Hindlimb muscle (tissue), 1 donor: ENCODE results near the gene SVIL. TPM values are rescaled to one million over a fixed set of nuclear protein-coding genes. Genes with fewer than 3 reads are reported as not detected.
"Not testable (repeated sequence)": the region's sequence is repeated elsewhere in the genome, so short reads cannot be mapped to it uniquely, and the experiment has no call there.

Experiments used
- DNase-seq: peaks from one replicate; pipeline ENCODE4 v3.0.0-alpha.2; 2013
- polyA plus RNA-seq: library from polyadenylated mRNA; unstranded; fragments of 120-200 nt; gene quantifications from one replicate; pipeline ENCODE4 v1.2.1, GENCODE V29; 2013; ENCODE audit not compliant: insufficient read length

The SVIL gene
- polyA plus RNA-seq, 1 donor = 265 TPM

DNA sequence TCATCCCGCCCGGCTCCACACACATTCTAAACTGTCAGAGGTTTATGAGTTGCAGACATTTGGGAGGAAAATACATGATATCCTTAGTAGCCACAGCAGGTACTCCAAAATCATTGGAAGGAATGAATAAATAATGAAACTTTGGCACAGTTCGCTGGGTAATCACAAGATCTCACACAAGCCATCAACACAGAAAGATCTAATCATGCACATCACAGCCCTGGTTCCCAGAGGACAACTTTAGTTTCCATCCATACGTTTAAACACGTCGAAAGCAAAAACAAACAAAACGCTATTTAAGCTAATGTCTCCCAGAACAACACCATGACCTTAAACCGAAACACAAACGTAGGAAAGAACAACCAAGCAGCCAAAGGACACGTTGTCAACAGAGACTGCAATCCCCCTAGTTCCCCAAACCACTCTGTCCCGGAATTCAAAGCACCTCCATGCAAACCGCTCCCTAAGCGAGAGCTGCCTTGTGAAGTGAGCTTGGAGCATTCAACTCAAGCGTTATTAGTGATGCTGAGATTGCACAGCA is 12.3 kb downstream of the SVIL start:
- DNase-seq = peak; percentile 50

DNA sequence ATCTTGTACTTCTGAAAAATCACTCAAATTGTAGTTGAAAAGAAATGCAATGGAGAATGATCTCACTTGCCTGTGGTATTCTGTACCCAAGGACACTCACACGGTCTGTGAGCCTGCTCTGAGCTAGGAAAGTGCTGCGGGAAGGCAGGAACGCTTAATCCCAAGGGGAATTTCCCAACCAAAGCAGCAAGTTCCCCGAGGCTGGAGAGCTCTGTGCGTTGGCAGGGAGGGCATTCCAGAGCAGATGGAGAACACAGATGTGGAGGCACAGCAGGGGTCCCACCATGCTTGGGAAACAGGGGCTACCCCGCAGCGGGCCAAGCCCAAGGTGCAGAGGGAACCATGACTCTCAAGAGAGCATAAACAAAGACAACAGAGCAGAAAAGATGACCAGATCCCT is 13.6 kb downstream of the SVIL start:
- DNase-seq = no peak

DNA sequence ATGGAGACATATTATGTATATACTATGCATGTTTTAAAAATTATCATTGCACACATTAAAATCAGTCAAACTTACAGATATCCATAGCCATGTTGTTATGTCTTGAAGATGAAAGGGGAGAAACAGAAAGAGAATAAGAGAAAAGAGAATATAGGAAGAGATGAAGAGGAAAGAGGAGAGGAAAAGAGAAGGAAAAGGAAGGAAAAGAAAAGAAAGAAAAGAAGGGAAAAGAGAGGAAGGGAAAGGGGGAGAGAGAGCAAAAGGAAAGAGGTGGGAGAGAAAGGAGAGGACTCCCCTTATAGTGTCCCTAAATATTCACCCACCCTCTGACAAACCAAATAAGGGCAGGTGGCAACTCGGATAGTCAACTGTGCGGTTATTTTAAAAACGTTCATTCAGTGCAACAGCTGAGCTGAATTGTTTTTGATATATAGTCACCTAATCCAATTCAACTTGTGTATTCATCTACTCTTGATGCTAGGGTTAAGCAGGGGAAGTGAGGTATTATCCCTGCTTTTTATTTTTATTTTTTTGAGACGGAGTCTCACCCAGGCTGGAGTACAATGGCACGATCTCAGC is 14.6 kb downstream of the SVIL start:
- no peak for DNase-seq

DNA sequence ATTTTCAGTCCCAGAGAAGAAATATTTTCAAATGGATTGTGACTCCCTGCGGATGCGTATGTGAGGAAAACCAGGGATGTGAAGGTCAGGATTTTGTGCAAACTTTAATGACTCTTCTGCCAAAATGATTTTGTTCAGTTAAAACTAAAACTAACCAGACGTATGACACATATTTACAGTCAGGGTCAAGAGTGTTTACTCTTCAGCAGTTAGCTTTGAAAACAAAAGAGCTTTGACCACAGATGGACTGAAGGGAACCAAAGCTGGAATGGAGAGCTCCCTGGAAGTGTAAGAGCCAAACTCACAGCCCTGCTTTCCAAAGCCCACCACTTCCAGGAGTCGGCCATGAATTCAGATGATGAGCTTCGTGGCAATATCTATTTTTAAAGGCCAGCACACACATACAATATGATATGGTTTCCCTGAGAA is 15.5 kb downstream of the SVIL start:
- DNase-seq = peak; percentile 33

DNA sequence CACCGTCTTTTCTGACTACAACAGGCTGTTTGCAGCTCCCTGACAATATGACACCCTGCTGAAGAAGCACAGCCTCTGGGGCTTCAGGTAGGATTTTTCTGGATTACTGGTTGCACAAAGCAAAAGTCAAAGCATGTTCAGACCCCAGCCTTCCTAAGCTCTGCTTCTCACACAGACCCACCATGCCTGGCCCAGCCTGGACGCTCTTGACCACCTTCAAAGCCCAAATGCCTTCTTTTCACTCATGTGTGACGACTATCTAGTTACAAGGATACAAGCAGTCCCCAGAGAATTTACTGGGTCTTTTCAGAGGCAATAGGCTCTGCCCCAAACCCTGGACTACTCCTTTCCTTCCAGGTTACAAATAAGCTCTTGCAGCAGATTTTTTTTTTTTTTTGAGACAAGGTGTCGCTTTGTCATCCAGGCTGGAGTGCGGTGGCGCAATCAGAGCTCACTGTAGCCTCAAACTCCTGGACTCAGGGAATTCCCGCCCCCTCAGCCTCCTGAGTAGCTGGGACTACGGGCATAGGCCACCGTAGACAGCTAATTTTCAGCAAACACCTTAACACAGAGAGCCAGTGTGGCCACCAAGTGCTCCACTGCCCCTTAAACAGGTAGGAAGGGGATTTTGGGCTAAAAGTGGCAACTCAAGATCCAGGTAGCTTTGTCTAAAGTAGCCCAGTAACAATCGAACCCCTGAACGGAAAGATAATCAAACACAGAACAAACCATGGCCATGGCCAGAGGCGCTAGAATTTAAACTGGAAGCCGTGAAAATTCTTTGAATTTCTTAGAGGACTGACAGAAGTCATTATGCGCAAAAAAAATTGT is 16.2 kb downstream of the SVIL start:
- DNase-seq = no peak

DNA sequence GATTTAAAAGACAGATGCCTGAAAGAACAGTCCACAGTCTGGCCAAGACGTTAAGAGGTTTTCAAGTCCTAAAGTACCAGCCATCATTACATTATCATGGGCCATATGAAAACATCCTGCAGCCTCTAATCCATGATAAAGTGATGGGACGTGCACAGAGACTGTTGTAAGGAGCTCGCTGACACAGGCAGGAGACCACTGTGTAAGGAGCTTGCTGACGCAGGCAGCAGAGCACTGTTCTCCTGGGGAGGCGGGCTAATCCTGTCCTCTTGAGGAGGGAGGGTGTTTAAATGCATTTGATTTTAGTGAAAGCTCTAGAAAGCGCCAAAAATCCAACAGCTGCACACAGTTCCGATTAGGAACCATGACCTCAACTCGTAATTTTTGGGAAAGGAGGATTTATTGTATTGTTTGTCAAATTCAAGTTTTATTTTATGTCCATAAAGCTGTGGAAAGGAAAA is 16.9 kb downstream of the SVIL start:
- peak; percentile 62 for DNase-seq

DNA sequence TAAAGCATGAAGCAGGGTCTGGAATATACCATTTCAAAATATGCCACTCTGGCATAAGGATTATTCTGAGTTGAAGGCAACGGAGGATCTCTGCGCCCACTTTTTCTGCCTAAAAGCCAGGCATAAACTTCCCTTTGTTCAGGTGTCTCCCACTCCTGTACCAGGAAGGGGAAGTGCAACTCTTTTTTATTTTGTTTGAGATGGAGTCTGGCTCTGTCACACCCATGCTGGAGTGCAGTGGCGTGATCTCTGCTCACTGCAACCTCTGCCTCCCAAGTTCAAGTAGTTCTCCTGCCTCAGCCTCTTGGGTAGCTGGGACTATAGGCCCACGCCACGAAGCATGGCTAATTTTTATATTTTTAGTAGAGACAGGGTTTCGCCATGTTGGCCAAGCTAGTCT is 18.2 kb downstream of the SVIL start:
- DNase-seq = no peak

DNA sequence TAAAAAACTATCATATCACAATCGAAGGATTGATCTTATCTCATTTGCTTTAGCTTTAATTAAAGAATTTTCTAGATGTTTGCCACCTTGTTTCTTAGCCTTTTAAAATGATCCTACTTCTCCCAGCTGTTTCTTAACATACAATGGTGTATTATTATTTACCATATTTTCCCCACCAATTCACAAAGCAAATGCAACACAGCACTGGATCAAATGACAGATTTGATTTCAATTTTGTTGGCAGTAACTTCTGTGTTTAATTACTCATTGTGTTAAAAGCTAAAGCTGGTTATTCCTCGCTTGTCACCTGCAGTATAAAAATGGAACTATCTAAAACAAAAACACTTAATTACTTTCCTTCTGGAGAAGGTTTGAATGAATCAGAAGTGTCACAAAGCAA is 19.6 kb downstream of the SVIL start:
- no peak for DNase-seq

DNA sequence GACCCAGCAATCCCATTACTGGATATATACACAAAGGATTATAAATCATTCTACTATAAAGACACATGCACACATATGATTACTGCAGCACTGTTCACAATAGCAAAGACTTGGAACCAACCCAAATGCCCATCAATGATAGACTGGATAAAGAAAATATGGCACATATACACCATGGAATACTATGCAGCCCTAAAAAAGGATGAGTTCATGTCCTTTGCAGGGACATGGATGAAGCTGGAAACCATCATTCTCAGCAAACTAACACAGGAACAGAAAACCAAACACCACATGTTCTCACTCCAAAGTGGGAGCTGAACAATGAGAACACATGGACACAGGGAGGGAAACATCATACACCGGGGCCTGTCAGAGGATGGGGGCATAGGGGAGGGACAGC is 20.5 kb downstream of the SVIL start:
- not testable (repeated sequence) for DNase-seq

DNA sequence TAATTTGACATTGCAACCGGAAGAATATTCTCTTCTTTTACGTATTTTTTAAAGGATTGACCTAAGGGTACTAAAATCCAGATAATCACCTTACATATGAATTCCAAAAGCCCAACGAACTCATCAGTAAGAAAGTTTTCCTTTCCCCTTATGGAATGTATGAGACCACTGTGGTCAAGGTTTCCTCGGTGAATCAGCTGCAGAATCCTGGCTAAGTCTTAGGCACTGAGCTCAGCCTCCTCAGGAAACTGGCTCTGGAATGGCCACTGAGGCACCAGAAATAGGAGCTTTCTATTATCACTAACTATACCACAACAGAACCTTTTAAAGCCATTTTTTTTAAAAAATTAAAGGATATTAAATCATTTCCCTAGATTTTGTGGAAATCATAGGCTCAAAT is 21.0 kb downstream of the SVIL start:
- DNase-seq = no peak

DNA sequence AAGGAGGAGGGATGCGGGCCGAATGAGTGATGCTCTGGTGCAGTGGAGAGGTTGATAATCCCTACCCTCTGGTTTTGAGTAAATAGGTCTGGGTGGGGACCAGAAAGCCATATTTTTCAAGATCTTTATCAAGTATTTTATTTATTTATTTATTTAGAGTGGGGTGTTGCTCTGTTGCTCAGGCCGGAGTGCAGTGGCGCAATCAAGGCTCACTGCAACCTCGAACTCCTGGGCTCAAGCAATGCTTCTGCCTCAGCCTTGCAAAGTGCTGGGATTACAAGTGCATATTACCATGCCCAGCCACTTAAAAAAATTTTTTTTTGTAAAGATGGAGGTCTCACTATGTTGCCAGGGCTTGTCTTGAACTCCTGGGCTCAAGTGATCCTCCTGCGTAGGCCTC is 21.6 kb downstream of the SVIL start:
- no peak for DNase-seq

DNA sequence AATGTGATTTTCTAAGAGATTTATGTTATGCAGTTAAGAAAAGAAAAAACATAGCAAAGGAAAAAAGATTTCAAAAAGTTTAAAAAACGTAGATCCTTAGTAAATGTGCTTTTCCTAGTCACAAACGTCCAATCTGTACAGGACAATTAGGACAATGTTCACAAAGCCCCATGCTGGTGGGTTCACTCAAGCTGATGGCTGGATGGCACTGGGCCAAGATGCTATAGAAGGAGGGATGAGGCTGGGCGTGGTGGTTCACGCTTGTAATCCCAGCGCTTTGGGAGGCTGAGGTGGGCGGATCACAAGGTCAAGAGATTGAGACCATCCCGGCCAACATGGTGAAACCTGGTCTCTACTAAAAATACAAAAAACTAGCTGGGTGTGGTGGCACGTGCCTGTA is 22.1 kb downstream of the SVIL start:
- no peak for DNase-seq

DNA sequence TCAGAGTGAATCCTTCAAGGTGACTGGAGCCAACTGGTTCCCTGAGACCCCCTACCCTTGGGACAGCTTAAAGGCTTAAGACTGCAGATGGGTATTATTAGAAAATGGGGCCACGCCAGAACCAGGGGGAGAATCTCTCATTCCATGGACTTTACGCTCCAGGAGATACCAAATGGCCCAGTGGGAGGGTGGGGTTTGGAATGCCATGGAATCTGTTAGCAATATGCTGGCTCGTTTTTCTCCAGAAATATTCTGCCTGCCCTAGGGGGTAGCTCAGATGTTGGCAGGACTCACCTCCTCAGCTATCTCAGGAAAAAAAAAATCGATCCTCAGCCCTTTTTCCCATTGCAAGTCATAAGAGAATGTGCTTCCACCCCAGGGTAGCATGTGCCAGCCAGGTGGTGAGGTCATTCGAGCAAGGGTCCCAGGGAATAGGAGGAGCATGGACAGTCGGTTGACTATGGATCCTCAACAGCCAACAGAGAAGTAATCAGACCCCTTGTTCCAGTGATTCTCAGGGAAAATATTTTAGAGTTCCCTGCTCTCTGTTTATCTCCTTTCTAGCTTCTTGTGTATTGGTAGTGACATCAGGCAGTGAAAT is 22.9 kb downstream of the SVIL start:
- DNase-seq = no peak

DNA sequence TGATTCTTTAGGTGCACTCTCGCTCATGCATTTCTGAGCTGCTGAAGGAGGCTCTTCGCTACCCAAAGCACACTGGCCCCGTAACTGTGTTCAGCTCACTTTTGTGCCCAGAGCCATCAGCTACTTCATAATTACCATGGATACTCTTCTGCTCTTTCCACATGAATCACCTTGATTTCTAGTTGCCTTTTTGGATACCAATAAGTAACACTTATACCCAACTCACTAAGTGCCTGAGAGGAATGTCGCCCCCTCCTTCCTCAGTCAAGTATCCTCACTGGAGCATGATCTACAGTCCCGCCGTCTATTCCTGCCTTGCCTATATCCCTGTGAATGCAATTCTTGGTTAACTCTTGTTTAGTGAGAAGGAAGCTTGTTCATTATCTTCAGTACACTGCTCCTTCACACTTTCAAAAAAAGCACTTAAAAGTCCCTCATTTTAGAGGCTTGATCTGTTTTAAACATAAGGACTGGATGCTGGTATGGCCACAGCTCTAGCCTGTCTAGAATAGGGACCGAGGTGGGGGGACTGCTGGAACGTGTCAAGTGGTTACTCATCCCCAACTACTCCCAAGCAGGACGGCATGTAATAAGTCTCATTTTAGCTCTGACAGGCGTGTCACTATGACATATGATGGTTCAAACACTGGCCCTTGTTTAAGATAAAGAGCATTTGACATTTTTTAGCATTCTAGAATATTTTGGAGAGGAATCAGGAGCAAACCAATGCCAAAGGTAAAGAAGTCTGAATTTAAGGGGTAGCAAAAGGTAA is 23.7 kb downstream of the SVIL start:
- no peak for DNase-seq

DNA sequence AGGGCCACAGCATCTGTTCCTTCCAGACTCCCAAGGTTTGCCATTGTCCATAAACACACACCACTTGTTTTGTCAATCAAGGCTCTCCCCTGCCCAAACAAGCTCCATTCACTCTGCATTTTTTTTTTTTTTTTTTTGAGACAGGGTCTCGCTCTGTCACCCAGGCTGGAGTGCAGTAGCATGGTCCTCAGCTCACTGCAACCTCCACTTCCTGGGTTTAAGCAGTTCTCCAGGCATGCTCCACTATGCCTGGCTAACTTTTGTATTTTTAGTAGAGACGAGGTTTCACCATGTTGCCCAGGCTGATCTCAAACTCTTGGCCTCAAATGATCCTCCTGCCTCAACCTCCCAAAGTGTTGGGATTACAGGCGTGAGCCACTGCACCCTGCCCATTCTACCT is 24.4 kb downstream of the SVIL start:
- not testable (repeated sequence) for DNase-seq

DNA sequence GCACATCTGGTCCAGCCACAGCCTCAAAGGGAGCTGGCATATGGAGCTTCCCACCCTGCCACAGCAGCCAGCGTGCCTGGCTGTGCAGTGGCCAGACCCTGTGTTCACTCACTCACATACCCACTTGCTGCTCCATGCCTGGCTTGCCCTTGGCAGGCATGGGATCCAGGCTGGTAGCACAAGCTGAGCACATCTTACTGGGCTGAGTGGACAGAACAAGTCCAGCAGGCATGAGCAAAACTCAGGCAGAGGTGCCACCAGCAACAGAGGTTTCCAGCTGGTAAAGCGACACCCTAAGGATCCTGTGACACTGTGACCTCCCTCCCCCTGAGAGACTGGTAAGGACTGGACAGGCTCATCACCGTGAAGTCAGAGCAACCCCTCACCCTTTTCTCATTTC is 25.1 kb downstream of the SVIL start:
- no peak for DNase-seq

DNA sequence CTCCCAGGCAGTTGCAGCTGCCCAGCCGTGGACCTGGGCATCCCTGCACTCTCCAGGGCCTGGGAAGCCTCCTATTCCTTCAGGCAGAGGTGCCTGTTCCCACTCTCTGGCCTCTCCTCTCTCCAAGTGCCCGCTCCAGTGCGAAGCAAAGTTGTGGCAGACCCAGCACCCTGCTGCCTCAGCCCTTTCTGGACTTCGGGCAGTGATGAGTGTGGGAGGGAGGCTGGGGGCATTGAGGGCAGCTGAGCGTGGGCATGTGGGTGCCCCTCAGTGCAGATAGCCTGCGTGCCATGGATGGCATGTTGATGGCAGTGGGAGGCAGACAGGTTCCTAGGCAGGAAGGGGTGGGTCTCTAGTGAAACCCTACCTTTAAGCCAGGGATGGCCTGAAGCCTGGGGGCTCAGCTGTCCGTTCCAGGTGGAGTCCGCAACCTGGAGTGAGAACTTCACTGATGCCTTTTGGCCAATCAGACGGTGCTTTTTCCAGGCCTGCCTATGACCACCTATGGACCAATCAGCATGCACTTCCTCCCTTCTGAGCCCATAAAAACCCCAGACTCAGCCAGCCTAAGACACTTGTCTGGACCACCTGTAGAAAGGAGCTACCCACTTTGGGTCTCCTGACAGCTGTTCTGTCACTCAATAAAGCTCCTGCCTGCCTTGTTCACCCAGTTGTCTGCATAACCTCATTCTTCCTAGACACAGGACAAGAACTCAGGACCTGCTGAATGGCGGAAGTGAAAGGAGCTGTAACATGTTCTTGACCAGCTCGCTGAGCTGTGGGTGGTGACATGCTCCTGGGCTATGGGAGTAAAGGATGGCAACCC is 26.1 kb downstream of the SVIL start:
- DNase-seq = no peak

DNA sequence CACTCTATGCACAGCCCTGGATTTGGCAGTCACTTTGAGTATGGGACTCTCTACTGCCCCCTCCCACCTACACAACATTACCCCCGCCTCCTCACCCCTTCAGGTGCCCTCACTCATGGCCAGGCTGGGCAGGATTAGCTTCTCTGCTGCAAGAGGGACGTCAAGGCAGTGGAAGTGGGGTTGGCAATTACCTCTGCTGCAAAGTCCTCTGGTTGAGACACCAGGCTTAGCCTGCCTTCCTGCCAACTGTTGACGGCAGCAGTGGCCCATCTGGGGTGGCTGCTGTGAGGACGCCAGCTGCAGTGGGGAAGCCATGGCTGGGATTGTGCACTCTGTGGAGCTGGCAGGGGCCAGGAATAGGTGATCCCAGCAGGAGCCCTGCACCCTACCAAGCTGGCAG is 26.7 kb downstream of the SVIL start:
- no peak for DNase-seq

DNA sequence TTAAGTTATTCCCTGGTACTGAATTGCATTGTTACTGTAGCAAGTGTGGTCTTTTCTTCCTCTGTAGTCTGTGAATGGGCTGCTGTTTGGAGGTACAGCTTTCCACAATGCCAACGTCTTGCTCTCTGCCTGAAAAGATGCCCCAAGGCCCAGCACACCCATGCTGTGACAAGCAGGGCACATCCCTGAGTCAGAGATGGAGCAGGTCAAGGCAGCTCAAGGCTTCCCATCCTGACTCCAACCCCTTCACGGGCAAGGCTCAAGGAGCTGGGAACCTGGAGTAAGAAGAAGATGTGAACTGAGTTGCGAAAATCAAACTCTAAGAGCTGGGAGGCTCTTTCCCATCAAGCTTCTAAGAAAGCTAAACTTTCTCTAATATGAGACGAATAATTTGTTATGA is 27.2 kb downstream of the SVIL start:
- no peak for DNase-seq

DNA sequence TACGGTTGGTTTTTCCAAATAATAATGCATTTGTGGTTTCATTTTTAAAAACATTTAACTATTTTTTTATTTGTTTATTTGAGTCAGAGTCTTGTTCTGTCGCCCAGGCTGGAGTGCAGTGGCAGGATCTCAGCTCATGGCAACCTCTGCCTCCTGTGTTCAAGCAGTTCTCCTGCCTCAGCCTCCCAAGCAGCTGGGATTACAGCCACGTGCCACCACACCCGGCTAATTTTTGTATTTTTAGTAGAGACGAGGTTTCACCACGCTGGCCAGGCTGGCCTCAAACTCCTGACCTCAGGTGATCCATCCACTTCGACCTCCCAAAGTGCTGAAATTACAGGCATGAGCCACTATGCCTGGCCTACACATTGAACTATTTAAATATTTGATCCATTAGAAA is 28.1 kb downstream of the SVIL start:
- not testable (repeated sequence) for DNase-seq

DNA sequence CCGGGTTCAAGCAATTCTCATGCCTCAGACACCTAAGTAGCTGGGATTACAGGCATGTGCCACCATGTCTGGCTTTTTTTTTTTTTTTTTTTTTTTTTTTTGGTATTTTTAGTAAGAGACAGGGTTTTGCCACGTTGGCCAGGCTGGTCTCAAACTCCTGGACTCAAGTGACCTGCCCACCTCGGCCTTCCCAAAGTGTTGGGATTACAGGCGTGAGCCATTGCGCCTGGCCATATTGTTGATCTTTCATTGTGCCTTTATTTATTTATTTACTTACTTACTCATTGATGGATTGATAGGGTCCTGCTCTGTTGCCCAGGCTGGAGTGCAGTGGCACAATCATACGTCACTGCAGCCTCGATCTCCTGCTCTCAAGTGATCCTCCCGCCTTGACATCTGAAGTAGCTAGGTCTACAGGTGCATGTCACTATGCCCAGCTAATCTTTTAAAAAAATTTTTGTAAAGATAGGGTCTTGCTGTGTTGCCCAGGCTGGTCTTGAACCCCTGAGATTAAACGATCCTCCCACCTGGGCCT is 30.4 kb downstream of the SVIL start:
- no peak for DNase-seq
